ENCODE measurements around the gene XPA. TPM values are rescaled to one million over a fixed set of nuclear protein-coding genes. Genes with fewer than 3 reads are reported as not detected.

XPA gene
- total and polyA plus RNA-seq, 2 of the 13 experiments (the other 11 are each of a cell fraction or from before 2014, with no cell fraction given): 2.3 to 15.2 TPM

DNA sequence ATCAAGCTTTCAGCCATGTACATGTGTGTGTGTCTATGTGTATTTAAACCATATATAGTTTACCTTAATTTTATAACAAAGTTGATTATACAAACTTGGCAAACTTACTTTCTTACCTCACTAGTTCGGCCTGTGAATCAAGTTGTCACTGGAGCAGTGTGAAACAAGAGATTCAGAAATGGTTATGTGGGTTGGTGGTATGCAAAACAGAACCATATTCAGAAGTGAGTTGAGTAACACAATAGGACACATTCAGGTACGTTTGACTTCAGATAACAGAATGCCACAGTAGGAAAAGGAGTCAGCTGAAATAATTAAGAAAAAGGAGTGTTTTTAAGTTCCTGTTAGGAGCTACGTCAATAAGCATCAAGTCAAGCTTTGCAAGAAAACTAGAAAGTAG lies 21.5 kb downstream of the XPA start:
- peaks cover 8% of the 10 kb centered on the region for H3K4me1 ChIP-seq (ENCODE audit: insufficient read depth, low read length)
- H3K4me3 ChIP-seq (replicated peaks in 1 of 3; ENCODE audit: insufficient read depth in 1 of 3, low read depth in 2 of 3, low read length in 3 of 3): no peak overlapping the region
- TF ChIP-seq ZNF572 (CRISPR knock-in tag; IDR thresholded peaks at IDR 0.05) (no peak), CHD4 (IDR thresholded peaks at IDR 0.05; ENCODE audit: borderline replicate concordance, low read length) (no peak), ZNF292 (CRISPR knock-in tag; IDR thresholded peaks at IDR 0.05; ENCODE audit: borderline replicate concordance, low read depth) (no peak), ZNF253 (CRISPR knock-in tag; IDR thresholded peaks at IDR 0.05; ENCODE audit: borderline replicate concordance) (no peak), ZKSCAN5 (CRISPR knock-in tag; IDR thresholded peaks at IDR 0.05) (no peak), ZNF569 (CRISPR knock-in tag; IDR thresholded peaks at IDR 0.05; ENCODE audit: borderline replicate concordance) (no peak), CEBPG (CRISPR knock-in tag; IDR thresholded peaks at IDR 0.05) (no peak)
- TF ChIP-seq, protein P1, sequence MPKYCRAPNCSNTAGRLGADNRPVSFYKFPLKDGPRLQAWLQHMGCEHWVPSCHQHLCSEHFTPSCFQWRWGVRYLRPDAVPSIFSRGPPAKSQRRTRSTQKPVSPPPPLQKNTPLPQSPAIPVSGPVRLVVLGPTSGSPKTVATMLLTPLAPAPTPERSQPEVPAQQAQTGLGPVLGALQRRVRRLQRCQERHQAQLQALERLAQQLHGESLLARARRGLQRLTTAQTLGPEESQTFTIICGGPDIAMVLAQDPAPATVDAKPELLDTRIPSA (CRISPR knock-in tag; IDR thresholded peaks at IDR 0.05; ENCODE audit: borderline replicate concordance): no peak
- TF ChIP-seq, protein P2, sequence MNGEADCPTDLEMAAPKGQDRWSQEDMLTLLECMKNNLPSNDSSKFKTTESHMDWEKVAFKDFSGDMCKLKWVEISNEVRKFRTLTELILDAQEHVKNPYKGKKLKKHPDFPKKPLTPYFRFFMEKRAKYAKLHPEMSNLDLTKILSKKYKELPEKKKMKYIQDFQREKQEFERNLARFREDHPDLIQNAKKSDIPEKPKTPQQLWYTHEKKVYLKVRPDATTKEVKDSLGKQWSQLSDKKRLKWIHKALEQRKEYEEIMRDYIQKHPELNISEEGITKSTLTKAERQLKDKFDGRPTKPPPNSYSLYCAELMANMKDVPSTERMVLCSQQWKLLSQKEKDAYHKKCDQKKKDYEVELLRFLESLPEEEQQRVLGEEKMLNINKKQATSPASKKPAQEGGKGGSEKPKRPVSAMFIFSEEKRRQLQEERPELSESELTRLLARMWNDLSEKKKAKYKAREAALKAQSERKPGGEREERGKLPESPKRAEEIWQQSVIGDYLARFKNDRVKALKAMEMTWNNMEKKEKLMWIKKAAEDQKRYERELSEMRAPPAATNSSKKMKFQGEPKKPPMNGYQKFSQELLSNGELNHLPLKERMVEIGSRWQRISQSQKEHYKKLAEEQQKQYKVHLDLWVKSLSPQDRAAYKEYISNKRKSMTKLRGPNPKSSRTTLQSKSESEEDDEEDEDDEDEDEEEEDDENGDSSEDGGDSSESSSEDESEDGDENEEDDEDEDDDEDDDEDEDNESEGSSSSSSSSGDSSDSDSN (CRISPR knock-in tag; IDR thresholded peaks at IDR 0.05): no peak
- POLR2A ChIA-PET: interaction anchor here (1.0 kb wide), 1 partner anchor 22 kb away, joined by 4 read pairs; the partner anchor contains the start of gene XPA
- intact Hi-C loops (cut with micrococcal nuclease; ENCODE audit: unreplicated experiment): no loop called here
- FAIRE-seq (no peak), ATAC-seq (no peak), DNase-seq (ENCODE audit: low spot score) (no peak)
- peaks cover 15 to 66% of the 10 kb centered on the region in 2 experiments for H3K36me3 ChIP-seq (replicated peaks in 1 of 2; ENCODE audit: control insufficient read depth in 1 of 2, insufficient read depth in 2 of 2, low read length in 2 of 2)
- no TSS peak for BruUV-seq (replicated peaks)
- no peak overlapping the region for H3K27ac ChIP-seq (ENCODE audit: extremely low read length, insufficient read depth, low read length)
- H3K27me3 ChIP-seq (ENCODE audit: control insufficient read depth in 1 of 2, insufficient read depth in 2 of 2, low read length in 2 of 2): no peaks in the 10 kb centered on the region
- CTCF ChIA-PET (ENCODE audit: low intra/inter-chr PET ratio, low total read pairs): no interaction called here
- H3K9ac ChIP-seq (ENCODE audit: insufficient read depth, low read depth, low read length): no peak overlapping the region
- WGBS (ENCODE audit: low lambda C conversion rate): 88% methylated on average over 3 of the region's 3 CpGs
- no peak overlapping the region for H3K4me2 ChIP-seq (ENCODE audit: low read depth, low read length)
- no peak overlapping the region for H2AFZ ChIP-seq (ENCODE audit: low read length)
- no peaks in the 10 kb centered on the region for H4K20me1 ChIP-seq (ENCODE audit: insufficient read depth, low read length)
- in situ Hi-C loops (cut with HindIII; ENCODE audit: extremely low pct_ligation_motif_present, low pct_unique_long_range_greater_than_20kb): no loop called here
- H3K9me3 ChIP-seq (ENCODE audit: low read length): no peaks in the 10 kb centered on the region
- H3K79me2 ChIP-seq (ENCODE audit: insufficient read depth, low read length): no peaks in the 10 kb centered on the region

All from HepG2 (cell line).